Peyer's patch (tissue), 4 donors: ENCODE data around the gene EFNA5.

ENCODE experiments used
- CTCF ChIP-seq, 6 experiments: fragments of 450-650 bp in 4 of 6; fragments of 200-600 bp in 2 of 6; sonication (generic) in 1 of 6; IDR thresholded peaks; one replicate each; pipeline ENCODE4 v1.5.1; 2017 to 2019; ENCODE audit warnings: antibody characterized with exemption in 6 of 6, mild to moderate bottlenecking in 3 of 6, moderate library complexity in 1 of 6
- POLR2A ChIP-seq, 2 donors: fragments of 450-650 bp; IDR thresholded peaks; one replicate each; pipeline ENCODE4 v1.5.1; 2017; ENCODE audit warnings: antibody characterized with exemption in 2 of 2, mild to moderate bottlenecking in 2 of 2, moderate library complexity in 2 of 2

- TF ChIP-seq CTCF (IDR thresholded peaks at IDR 0.05), result no peak
- TF ChIP-seq POLR2A (IDR thresholded peaks at IDR 0.05), result no peak
Observed at GRCh38 chr5:107518616-107519015, 152.1 kb downstream of the EFNA5 start.
